ENCODE data around the gene EFNA5.
"Not testable (repeated sequence)": the region's sequence is repeated elsewhere in the genome, so short reads cannot be mapped to it uniquely, and the experiment has no call there.

Gene EFNA5

GRCh38 chr5:107515521-107516080 is 155.1 kb downstream of the EFNA5 start:
- DNase-seq = no peak

- no peak for DNase-seq
Observed at GRCh38 chr5:107514305-107514704, 156.4 kb downstream of the EFNA5 start.

GRCh38 chr5:107513337-107514085 is 157.2 kb downstream of the EFNA5 start:
- DNase-seq = no peak

- no peak for DNase-seq
Observed at GRCh38 chr5:107512029-107512428, 158.7 kb downstream of the EFNA5 start.

GRCh38 chr5:107510125-107510524 is 160.6 kb downstream of the EFNA5 start:
- no peak for DNase-seq

GRCh38 chr5:107508097-107508496 is 162.6 kb downstream of the EFNA5 start:
- DNase-seq = no peak

GRCh38 chr5:107505763-107506534 is 164.8 kb downstream of the EFNA5 start:
- no peak for DNase-seq

GRCh38 chr5:107504424-107504823 is 166.3 kb downstream of the EFNA5 start:
- no peak for DNase-seq

- DNase-seq = no peak
Observed at GRCh38 chr5:107502676-107503060, 168.1 kb downstream of the EFNA5 start.

GRCh38 chr5:107501965-107502675 is 168.6 kb downstream of the EFNA5 start:
- no peak for DNase-seq

GRCh38 chr5:107500840-107501239 is 169.9 kb downstream of the EFNA5 start:
- no peak for DNase-seq

GRCh38 chr5:107500347-107500746 is 170.4 kb downstream of the EFNA5 start:
- DNase-seq = no peak

- no peak for DNase-seq
Observed at GRCh38 chr5:107499776-107500175, 171.0 kb downstream of the EFNA5 start.

GRCh38 chr5:107499237-107499636 is 171.5 kb downstream of the EFNA5 start:
- DNase-seq = no peak

- no peak for DNase-seq
Observed at GRCh38 chr5:107496466-107496865, 174.3 kb downstream of the EFNA5 start.

- DNase-seq = not testable (repeated sequence)
Observed at GRCh38 chr5:107494129-107494528, 176.6 kb downstream of the EFNA5 start.

GRCh38 chr5:107487056-107487542 is 183.6 kb downstream of the EFNA5 start:
- DNase-seq = no peak

- peak; percentile 36 for DNase-seq
Observed at GRCh38 chr5:107486489-107486888, 184.2 kb downstream of the EFNA5 start.

- no peak for DNase-seq
Observed at GRCh38 chr5:107485184-107485583, 185.6 kb downstream of the EFNA5 start.

GRCh38 chr5:107484281-107484680 is 186.5 kb downstream of the EFNA5 start:
- no peak for DNase-seq

GRCh38 chr5:107483231-107484024 is 187.3 kb downstream of the EFNA5 start:
- no peak for DNase-seq

- no peak for DNase-seq
Observed at GRCh38 chr5:107478068-107478641, 192.6 kb downstream of the EFNA5 start.

All from CD4-positive, alpha-beta T cell treated with Interleukin-15 for 1 hour (primary cell).